ENCODE data around the gene RALGPS1. TPM values are rescaled to one million over a fixed set of nuclear protein-coding genes. Genes with fewer than 3 reads are reported as not detected.

Gene RALGPS1
- total and polyA plus RNA-seq, 7 donors, result 6.6 to 18.6 (median 11.4) TPM

DNA sequence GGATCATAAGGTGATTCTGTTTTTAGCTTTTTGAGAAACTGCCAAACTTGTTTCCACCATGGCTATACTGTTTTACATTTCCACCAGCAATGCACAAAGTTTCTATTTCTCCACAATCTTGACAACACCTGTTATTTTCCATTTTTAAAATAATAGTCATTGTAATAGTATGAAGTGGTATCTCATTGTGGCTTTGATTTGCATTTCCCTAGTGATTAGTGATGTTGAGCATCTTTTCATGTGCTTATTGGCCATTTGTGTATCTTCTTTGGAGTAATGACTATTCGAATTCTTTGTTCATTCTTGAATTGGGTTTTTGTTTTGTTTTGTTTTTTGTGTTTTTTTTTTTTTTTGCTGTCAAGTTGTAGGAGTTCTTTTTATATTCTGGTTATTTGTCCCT, 354.9 kb downstream of the RALGPS1 start:
- Histone ChIP-seq H3K27ac (no peak overlapping the region), H3K4me1 (peaks cover 0 to 7% (median 6%) of the 10 kb centered on the region in 4 donors), H3K4me3 (no peak overlapping the region), H3K9me3 (no peaks in the 10 kb centered on the region), H3K27me3 (no peaks in the 10 kb centered on the region), H3K36me3 (no peaks in the 10 kb centered on the region)
- TF ChIP-seq, protein P1, sequence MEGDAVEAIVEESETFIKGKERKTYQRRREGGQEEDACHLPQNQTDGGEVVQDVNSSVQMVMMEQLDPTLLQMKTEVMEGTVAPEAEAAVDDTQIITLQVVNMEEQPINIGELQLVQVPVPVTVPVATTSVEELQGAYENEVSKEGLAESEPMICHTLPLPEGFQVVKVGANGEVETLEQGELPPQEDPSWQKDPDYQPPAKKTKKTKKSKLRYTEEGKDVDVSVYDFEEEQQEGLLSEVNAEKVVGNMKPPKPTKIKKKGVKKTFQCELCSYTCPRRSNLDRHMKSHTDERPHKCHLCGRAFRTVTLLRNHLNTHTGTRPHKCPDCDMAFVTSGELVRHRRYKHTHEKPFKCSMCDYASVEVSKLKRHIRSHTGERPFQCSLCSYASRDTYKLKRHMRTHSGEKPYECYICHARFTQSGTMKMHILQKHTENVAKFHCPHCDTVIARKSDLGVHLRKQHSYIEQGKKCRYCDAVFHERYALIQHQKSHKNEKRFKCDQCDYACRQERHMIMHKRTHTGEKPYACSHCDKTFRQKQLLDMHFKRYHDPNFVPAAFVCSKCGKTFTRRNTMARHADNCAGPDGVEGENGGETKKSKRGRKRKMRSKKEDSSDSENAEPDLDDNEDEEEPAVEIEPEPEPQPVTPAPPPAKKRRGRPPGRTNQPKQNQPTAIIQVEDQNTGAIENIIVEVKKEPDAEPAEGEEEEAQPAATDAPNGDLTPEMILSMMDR (IDR thresholded peaks at IDR 0.05), result no peak
- intact Hi-C loops (cut with DNase I), result no loop called here
- WGBS, 2 donors, result 88 to 91% methylated on average over 1 of the region's 1 CpG
- DNase-seq, result no peak

Other genes starting within 250 kb of the RALGPS1 start
- 10 to 100 TPM in 1 of 4 donors, 1 to 10 TPM in 3; 6.7 to 12.2 (median 7.9) TPM for gene ZBTB43, start 109.7 kb upstream of the RALGPS1 start, total RNA-seq
- 1 to 10 TPM; 1.8 to 4.6 (median 3.0) TPM for gene ZBTB43, start 109.7 kb upstream of the RALGPS1 start, polyA plus RNA-seq
- gene ZBTB34, start 54.1 kb upstream of the RALGPS1 start, total RNA-seq, result 10 to 100 TPM in 1 of 4 donors, 1 to 10 TPM in 3; 8.9 to 11.4 (median 9.7) TPM
- 1 to 10 TPM; 1.4 to 3.1 (median 1.8) TPM for gene ZBTB34, start 54.1 kb upstream of the RALGPS1 start, polyA plus RNA-seq
- 100 to 1,000 TPM in 1 of 4 donors, 10 to 100 TPM in 3; 50.5 to 112 (median 78.8) TPM for gene ANGPTL2, start 207.9 kb downstream of the RALGPS1 start, total RNA-seq
- 10 to 100 TPM in 1 of 3 donors, 1 to 10 TPM in 1, under 1 TPM in 1; 0.69 to 14.7 (median 9.6) TPM for gene ANGPTL2, start 207.9 kb downstream of the RALGPS1 start, polyA plus RNA-seq

Data from sigmoid colon (tissue), 7 donors.